K562 (cell line): ENCODE measurements around the gene JSRP1. TPM values are rescaled to one million over a fixed set of nuclear protein-coding genes. Genes with fewer than 3 reads are reported as not detected.

Source experiments
- ATAC-seq: fragments of 200-7000 bp; cut with Tn5 transposase; 3 replicates; pipeline ENCODE4 v1.9.1; 2020; ENCODE audit warnings: moderate library complexity
- BruUV-seq: library from RNA; stranded (reverse); fragments of 400-500 nt; replicated peaks from 2 replicates; lab custom pipeline; 2021; lab: Mats Ljungman, UMichigan
- CTCF ChIA-PET: fragments of 300-600 bp; formaldehyde crosslinking; extraction: SDS; loops from one replicate; lab custom pipeline; 2021; ENCODE audit warnings: low intra/inter-chr PET ratio; lab: Yijun Ruan, JAX
- POLR2A ChIA-PET: fragments of 300-600, 350-650 bp; sonication (Branson Sonifier 250); formaldehyde crosslinking; extraction: SDS; loops from one replicate; lab custom pipeline; 2021; ENCODE audit warnings: antibody characterized with exemption, inconsistent platforms; lab: Yijun Ruan, JAX
- DNase-seq, 4 experiments: peaks; one replicate each; pipeline versions ENCODE4 v3.0.0 to v3.0.0-alpha.2; 2011 to 2018; ENCODE audit warnings: low spot score in 3 of 4, mixed read lengths in 3 of 4; ENCODE audit errors: extremely low read depth in 1 of 4
- FAIRE-seq: peaks from 2 replicates; lab custom pipeline; 2011; peaks lifted over from hg19 to GRCh38; lab: Jason Lieb, UNC
- H2AFZ ChIP-seq: 2 replicates; pipeline ENCODE4 v1.6.0; 2011; ENCODE audit warnings: low read depth, low read length, control low read depth, inconsistent platforms
- H3K27ac ChIP-seq: fragments of 200-600 bp; 3 replicates; pipeline ENCODE4 v1.8.0; 2011; ENCODE audit warnings: low read depth, mild to moderate bottlenecking, control low read depth, inconsistent platforms, low read length, moderate library complexity, mixed read lengths; ENCODE audit errors: extremely low read depth
- H3K27me3 ChIP-seq, 2 experiments: fragments of 300-600 bp in 1 of 2; 2 replicates in 1 of 2; 3 replicates in 1 of 2; pipeline versions ENCODE4 v1.6.0 to v1.8.0; 2011; ENCODE audit warnings: inconsistent platforms in 2 of 2, low read length in 2 of 2, mild to moderate bottlenecking in 1 of 2, mixed read lengths in 1 of 2, moderate library complexity in 1 of 2; ENCODE audit not compliant: control insufficient read depth in 2 of 2, insufficient read depth in 2 of 2
- H3K36me3 ChIP-seq: fragments of 300-600 bp; 3 replicates; pipeline ENCODE4 v1.8.0; 2011; ENCODE audit warnings: mild to moderate bottlenecking, low read length, inconsistent platforms; ENCODE audit not compliant: control insufficient read depth, insufficient read depth
- H3K4me1 ChIP-seq, 2 experiments: fragments of 200-600 bp in 1 of 2; replicated peaks in 1 of 2; 2 replicates in 1 of 2; 3 replicates in 1 of 2; pipeline versions ENCODE4 v1.5.1 to v1.8.0; 2011; ENCODE audit warnings: inconsistent platforms in 2 of 2, low read length in 2 of 2, mild to moderate bottlenecking in 1 of 2, mixed read lengths in 1 of 2, moderate library complexity in 1 of 2; ENCODE audit not compliant: control insufficient read depth in 2 of 2, insufficient read depth in 2 of 2
- H3K4me2 ChIP-seq: 2 replicates; pipeline ENCODE4 v1.6.1; 2011; ENCODE audit warnings: low read length, control low read depth, inconsistent platforms, mixed read lengths; ENCODE audit not compliant: insufficient read depth
- H3K4me3 ChIP-seq: fragments of 200-600 bp; sonication (generic), shearing (Covaris generic); 2 replicates; pipeline ENCODE4 v1.5.1; 2016; ENCODE audit warnings: control low read depth, inconsistent platforms
- H3K79me2 ChIP-seq: fragments of 200-600 bp; 3 replicates; pipeline ENCODE4 v1.8.0; 2011; ENCODE audit warnings: low read length, inconsistent platforms; ENCODE audit not compliant: control insufficient read depth, insufficient read depth
- H3K9ac ChIP-seq, 2 experiments: 2 replicates each; pipeline versions ENCODE4 v1.6.0 to v1.6.1; 2011; ENCODE audit warnings: low read depth in 2 of 2, low read length in 2 of 2, control low read depth in 1 of 2, inconsistent platforms in 1 of 2, mild to moderate bottlenecking in 1 of 2, mixed read lengths in 1 of 2; ENCODE audit not compliant: insufficient read depth in 1 of 2
- H3K9me1 ChIP-seq: one replicate; pipeline ENCODE4 v1.6.0; 2011; ENCODE audit warnings: inconsistent platforms, mild to moderate bottlenecking, low read length, moderate library complexity; ENCODE audit not compliant: control insufficient read depth, insufficient read depth
- H3K9me3 ChIP-seq: replicated peaks from 2 replicates; pipeline ENCODE4 v1.5.1; 2011; ENCODE audit warnings: low read depth, low read length, inconsistent platforms; ENCODE audit not compliant: control insufficient read depth, insufficient read depth
- H4K20me1 ChIP-seq: replicated peaks from 2 replicates; pipeline ENCODE4 v1.6.1; 2011; ENCODE audit warnings: low read length, inconsistent platforms, mixed read lengths; ENCODE audit not compliant: control insufficient read depth, insufficient read depth
- HNRNPL ChIP-seq: fragments of 200-400 bp; formaldehyde crosslinking; IDR thresholded peaks from 2 replicates; pipeline ENCODE4 v1.6.1; 2017; ENCODE audit warnings: low read depth, mild to moderate bottlenecking, low read length
- LARP7 ChIP-seq: fragments of 450-650 bp; IDR thresholded peaks from 2 replicates; pipeline ENCODE4 v1.6.1; 2016
- POLR2G ChIP-seq: fragments of 200-400 bp; formaldehyde crosslinking; IDR thresholded peaks from 2 replicates; pipeline ENCODE4 v1.6.1; 2017; ENCODE audit warnings: low read depth, mild to moderate bottlenecking, antibody characterized with exemption, low read length, moderate library complexity
- RBM22 ChIP-seq: fragments of 200-400 bp; formaldehyde crosslinking; IDR thresholded peaks from 2 replicates; pipeline ENCODE4 v1.6.1; 2018; ENCODE audit warnings: low read length, low read depth; ENCODE audit not compliant: poor library complexity, severe bottlenecking
- RBM25 ChIP-seq: fragments of 200-400 bp; formaldehyde crosslinking; IDR thresholded peaks from 2 replicates; pipeline ENCODE4 v1.6.1; 2018; ENCODE audit warnings: low read length, low read depth, moderate library complexity; ENCODE audit not compliant: severe bottlenecking
- SMARCB1 ChIP-seq: IDR thresholded peaks from 2 replicates; pipeline ENCODE4 v1.6.1; 2011; ENCODE audit warnings: improper control_type of control experiment, low read depth; ENCODE audit not compliant: insufficient read length
- WGBS: fragments of 100-300 bp; shearing (Covaris generic); methylation state at CpG from one replicate; pipeline ENCODE4 v1.1.6; 2016; ENCODE audit warnings: low coverage, mixed read lengths; ENCODE audit not compliant: insufficient coverage; ENCODE audit errors: missing lambda C conversion rate; 5-methylcytosine and 5-hydroxymethylcytosine counted together
- in situ Hi-C: fragments of 300-500 bp; cut with MboI; formaldehyde crosslinking; loops from 4 replicates; pipeline ENCODE4 v1.15.0; 2018; ENCODE audit warnings: inconsistent platforms, mixed read lengths
- intact Hi-C: fragments of 100-400 bp; cut with micrococcal nuclease; formaldehyde crosslinking; loops from 2 replicates; pipeline ENCODE4 v1.14.2; 2022
- polyA plus RNA-seq, 8 experiments: library from polyadenylated mRNA; depleted of rRNA in 4 of 8; stranded (reverse) in 5 of 8; unstranded in 3 of 8; fragments of >200 nt; fragmentation: Nextera tagmentation in 2 of 8; fragmentation: Illumina TruSeq in 1 of 8; extraction: Ambion mirVana in 2 of 8; extraction: Trizol in 1 of 8; gene quantifications; 2 replicates each; pipeline versions ENCODE4 v1.2.1 to v1.2.3, GENCODE V29; 2011 to 2014; ENCODE audit warnings: inconsistent platforms in 1 of 8, missing spikeins in 1 of 8
- total RNA-seq, 7 experiments: library from RNA; depleted of rRNA in 6 of 7; stranded (reverse); fragments of >200 nt in 6 of 7; fragmentation: Illumina TruSeq in 2 of 7; extraction: Trizol in 2 of 7; gene quantifications; 2 replicates each; pipeline versions ENCODE4 v1.2.1 to v1.2.3, GENCODE V29; 2011 to 2021; ENCODE audit warnings: low replicate concordance in 1 of 7

JSRP1 gene
- total and polyA plus RNA-seq, 9 of the 15 experiments (the other 6 are each of a cell fraction or from before 2014, with no cell fraction given), result 0.08 to 1.2 (median 0.51) TPM; not detected in 4

DNA sequence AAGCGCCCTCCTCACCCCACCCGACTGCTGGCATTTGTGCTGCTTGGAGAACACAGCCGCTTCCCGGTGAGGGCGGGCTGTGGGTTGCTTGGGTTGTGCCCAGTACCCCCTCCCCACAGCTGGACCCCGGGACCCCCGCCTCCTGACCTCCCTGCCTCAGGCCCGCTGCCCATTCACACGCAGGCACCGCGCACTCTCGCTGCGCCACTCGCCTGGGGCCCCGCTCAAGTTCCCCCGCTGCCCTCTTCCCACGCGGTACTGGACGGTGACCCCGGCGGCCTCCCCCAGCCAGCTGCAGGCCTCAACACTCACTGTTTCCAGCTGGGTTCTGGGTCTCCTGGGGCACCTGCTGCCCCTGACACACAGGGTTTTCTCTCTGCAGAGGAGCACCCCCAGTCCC is 36.5 kb downstream of the JSRP1 start (continued):
- no peak for TF ChIP-seq SMARCB1
- TF ChIP-seq, all 486 proteins: peak for 0

- ChIA-PET CTCF (no interaction called here), POLR2A (no interaction called here)
- Histone ChIP-seq H3K9ac (no peak overlapping the region), H3K9me3 (no peaks in the 10 kb centered on the region), H4K20me1 (0 out of 2 replicates have a peak, but pooled peaks cover 4% of the 10 kb centered on the region), H3K9me1 (no peaks in the 10 kb centered on the region), H3K27ac (no peak overlapping the region), H3K79me2 (no peaks in the 10 kb centered on the region), H3K4me2 (no peak overlapping the region), H3K4me1 (peaks cover 0 to 38% of the 10 kb centered on the region in 2 experiments; a peak in 2 of 5 replicates), H2AFZ (no peak overlapping the region), H3K36me3 (peaks cover 95% of the 10 kb centered on the region; the same call in 2 of the 3 replicates), H3K27me3 (no peaks in the 10 kb centered on the region), H3K4me3 (no peak overlapping the region)
- no peak for DNase-seq
- BruUV-seq, result no TSS peak
- ATAC-seq, result no peak
- FAIRE-seq, result no peak
- TF ChIP-seq HNRNPL (no peak), RBM25 (no peak), RBM22 (peak; percentile 89), LARP7 (no peak), POLR2G (peak; percentile 67)
- in situ Hi-C loops, result no loop called here
- 94% methylated on average over 16 of the region's 22 CpGs for WGBS
- intact Hi-C loops, result no loop called here
These were observed 38.6 kb downstream of the JSRP1 start for GRCh38 chr19:2217591-2217990.
